ENCODE measurements around the gene LENG9. TPM values are rescaled to one million over a fixed set of nuclear protein-coding genes. Genes with fewer than 3 reads are reported as not detected.

Gene LENG9
- total RNA-seq, result 4.8 and 4.9 TPM in 2 replicates

GRCh38 chr19:54463531-54464043 is at the start of gene LENG9:
TSS of gene LENG9 (minus strand) at chr19:54463778. CDS start at chr19:54463526, 252 bp downstream.

GRCh38 chr19:54502518-54503048 is 39.0 kb upstream of the LENG9 start, which contains the start of gene LAIR2:
TSS of gene LAIR2 (plus strand) at chr19:54502831. CDS start at chr19:54502919, 88 bp downstream.

GRCh38 chr19:54473071-54473891 is 9.7 kb upstream of the LENG9 start, which contains the start of gene CDC42EP5:
TSS of gene CDC42EP5 (minus strand) at chr19:54473296. CDS start at chr19:54465547, 7,749 bp downstream.

GRCh38 chr19:54448774-54449700 is 14.5 kb downstream of the LENG9 start, which contains the start of gene LENG8:
TSS of gene LENG8 (plus strand) at chr19:54449199. CDS start at chr19:54451345, 2,146 bp downstream.

DNA sequence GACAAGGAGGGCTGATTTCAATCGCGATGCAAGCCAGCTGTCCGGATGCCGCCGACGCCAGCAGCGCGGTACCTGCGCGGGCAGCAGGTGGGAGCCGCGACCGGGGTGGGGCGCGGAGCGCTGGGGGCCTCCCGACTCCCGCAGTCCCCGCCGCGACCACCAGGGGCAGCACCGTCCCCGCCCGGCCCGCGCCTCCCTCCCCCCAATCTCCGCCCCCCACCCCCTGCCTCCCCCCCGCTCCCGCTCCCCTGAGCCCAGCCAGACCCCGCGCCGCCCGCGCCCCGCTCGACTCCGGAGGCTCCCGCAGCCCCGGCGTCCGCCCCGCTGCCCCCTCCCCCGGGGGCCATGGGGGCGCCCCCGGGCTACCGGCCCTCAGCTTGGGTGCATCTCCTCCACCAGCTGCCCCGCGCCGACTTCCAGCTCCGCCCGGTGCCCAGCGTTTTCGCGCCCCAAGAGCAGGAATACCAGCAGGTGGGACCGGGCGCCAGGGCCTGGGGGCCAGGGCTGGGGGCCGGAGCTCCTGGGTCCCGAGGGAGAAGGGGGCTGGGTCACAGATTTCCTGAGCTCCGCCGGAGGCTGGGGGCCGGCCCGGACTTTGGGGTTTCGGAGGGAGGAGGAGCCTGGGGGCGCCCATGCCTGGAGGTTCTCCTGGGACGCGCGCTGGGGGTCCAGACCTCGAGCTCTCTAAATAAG is 48.2 kb downstream of the LENG9 start, which contains the start of gene TTYH1:
Gene TTYH1, plus strand, starts transcription at position 257 of the 693 bp plus-strand sequence. Its CDS starts 89 bp downstream, at position 346.

Other genes starting within 250 kb of the LENG9 start
- not detected in 2 replicates for gene LILRB3, start 240.8 kb downstream of the LENG9 start, total RNA-seq
- not detected in 2 replicates for gene LILRA6, start 221.0 kb downstream of the LENG9 start, total RNA-seq
- not detected in 2 replicates for gene LILRB5, start 206.5 kb downstream of the LENG9 start, total RNA-seq
- gene LILRB2, start 182.7 kb downstream of the LENG9 start, total RNA-seq, result not detected in 2 replicates
- not detected in 2 replicates for gene LILRA5, start 150.6 kb downstream of the LENG9 start, total RNA-seq
- not detected in 2 replicates for gene LILRA4, start 124.6 kb downstream of the LENG9 start, total RNA-seq
- gene LAIR1, start 98.8 kb downstream of the LENG9 start, total RNA-seq, result not detected in 2 replicates
- not detected in 2 replicates for gene TTYH1, start 48.3 kb downstream of the LENG9 start, total RNA-seq
- 24.9 and 54.1 TPM in 2 replicates for gene LENG8, start 14.6 kb downstream of the LENG9 start, total RNA-seq
- gene CDC42EP5, start 9.5 kb upstream of the LENG9 start, total RNA-seq, result 53.5 and 74.6 TPM in 2 replicates
- gene LAIR2, start 39.1 kb upstream of the LENG9 start, total RNA-seq, result not detected in 2 replicates
- not detected in 2 replicates for gene LILRA2, start 110.0 kb upstream of the LENG9 start, total RNA-seq
- gene LILRA1, start 129.9 kb upstream of the LENG9 start, total RNA-seq, result not detected in 2 replicates
- not detected in 2 replicates for gene LILRB1, start 166.7 kb upstream of the LENG9 start, total RNA-seq
- gene LILRB4, start 199.2 kb upstream of the LENG9 start, total RNA-seq, result not detected in 2 replicates

Data from bladder microvascular endothelial cell (primary cell).